SKM-1 treated with dmso at 0.1 percent for 144 hours (cell line): Measurements from ENCODE around the gene MAPK8.

ENCODE experiments used
- DNase-seq: peaks from one replicate; lab custom pipeline; 2025; ENCODE audit not compliant: unreplicated experiment; lab: John Stamatoyannopoulos, UW

MAPK8 gene

DNA sequence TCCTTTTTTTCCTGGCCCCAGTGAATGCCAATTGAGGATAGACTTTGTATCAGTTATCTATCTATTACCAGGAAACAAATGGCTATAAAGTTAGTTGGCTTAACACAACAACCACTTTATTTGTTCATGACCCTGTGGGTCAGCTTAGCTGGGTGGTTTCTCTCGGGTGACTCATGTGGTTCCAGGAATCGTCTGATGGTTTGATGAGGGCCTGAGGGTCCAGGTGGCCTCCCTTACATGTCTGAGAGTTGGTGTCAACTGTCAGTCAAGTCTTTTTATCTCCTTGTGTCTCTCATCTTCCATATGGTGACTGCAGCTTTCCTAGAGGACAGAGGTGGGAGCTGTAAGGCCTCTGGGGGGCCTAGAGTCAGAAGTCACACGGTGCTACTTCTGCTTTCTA, 15.3 kb upstream of the MAPK8 start:
- DNase-seq: no peak

DNA sequence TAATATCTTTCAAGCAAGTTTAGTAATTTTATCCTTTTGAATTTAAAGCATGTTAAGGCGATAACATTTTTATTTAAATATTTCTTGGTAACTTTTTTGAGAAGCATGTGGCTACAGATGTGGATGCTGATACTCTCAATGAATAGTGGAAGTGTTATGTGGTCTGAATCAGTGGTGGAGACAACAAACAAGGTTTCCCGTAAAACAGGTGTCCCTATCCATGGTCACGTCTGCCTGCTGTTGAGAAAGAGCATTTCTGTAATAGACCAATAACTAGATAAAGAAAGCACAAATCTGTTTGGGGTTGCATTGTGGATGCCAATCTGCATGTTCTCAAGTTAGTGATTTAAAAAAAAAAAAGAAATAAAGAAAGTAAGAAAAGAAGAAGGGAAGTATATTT, 13.9 kb upstream of the MAPK8 start:
- no peak for DNase-seq

DNA sequence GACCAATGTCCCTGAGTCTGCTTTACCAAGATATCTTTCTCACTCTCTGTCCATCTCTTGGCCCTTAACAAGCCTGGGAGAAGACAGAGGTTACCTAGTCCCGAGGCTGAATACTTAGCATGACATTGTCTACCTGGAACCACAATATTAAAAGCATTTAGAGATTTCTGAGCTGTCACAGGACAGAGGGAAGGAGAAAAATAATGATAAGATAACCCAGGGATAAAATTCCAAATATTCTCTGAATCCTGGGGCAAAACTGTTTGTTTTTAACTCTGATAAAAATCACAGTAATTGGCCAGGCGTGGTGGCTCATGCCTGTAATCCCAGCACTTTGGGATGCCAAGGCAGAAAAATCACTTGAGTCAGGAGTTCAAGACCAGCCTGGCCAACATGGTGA, 12.0 kb upstream of the MAPK8 start:
- DNase-seq: no peak

DNA sequence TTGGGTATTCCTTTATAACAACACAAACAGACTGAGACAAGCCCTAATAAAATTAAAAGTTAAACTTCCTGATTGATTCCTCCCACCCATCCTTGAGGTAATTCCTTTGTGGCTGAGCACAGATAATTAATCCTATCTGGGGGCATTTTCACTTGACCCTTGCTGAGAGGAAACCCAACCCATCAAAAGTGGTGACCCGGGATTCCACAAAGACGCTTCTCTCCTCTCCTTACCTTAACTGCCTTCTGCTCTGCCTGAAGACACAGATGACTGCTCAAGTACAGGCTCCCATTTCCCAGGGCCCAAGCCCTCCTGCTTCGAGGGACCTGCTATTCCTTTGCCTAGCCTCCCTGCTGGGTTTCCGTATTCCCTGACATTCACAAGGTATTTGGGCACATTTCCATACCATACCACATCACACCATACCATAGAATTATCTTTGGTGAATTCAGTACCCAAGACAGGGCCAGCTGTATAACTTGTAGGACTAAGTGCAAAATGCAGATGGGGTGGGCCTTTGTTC, 9.8 kb upstream of the MAPK8 start:
- DNase-seq: no peak

GRCh38 chr10:48299066-48299465, 7.4 kb upstream of the MAPK8 start:
- no peak for DNase-seq

- no peak for DNase-seq
Observed at GRCh38 chr10:48299692-48300091, 6.8 kb upstream of the MAPK8 start.

GRCh38 chr10:48300556-48300955, 5.9 kb upstream of the MAPK8 start:
- no peak for DNase-seq

DNA sequence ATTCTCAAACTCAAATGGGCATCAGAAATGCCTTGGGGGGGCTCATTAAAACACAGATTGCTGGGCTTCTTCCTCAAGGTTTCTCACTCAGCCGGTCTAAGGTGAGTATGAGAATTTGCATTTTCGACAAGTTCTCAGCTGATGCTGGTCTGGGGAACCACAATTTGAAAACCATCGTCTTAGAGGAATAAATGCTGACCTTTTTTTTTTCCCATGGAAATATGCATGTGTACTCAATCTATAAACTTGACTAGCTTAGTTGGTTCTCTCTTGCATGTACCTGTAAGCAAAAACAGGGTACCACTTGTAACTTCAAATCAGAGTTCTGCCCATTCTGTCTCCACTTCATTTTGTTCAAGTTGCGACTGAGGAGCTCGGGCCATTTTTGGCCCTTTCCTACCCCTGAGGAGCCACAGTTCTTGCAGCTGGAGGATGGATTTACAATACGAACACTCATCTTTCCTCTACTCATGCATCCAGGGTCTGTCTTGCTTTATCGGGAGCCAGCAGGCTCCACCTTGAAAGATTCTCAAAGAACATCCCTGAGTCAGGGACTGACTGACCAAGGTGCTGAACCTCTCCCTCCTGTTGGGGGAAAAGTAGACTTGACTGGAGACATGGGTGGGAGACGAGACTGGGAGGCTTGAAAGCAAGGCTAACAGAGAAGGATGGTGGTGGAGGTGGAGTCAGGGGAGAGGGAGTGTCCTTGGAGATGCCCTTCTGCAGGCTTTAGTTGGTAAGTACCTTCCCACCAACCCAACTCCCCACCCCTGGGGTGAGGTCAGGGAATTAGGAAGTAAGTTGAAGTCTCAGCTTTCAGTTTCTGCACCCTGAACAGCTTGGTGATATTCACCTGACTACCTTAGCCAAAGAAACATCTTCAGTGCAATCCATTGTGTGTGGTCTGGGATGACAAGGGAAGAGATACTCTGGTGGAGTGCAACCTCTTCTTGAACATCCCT, 3.7 kb upstream of the MAPK8 start:
- no peak for DNase-seq

DNA sequence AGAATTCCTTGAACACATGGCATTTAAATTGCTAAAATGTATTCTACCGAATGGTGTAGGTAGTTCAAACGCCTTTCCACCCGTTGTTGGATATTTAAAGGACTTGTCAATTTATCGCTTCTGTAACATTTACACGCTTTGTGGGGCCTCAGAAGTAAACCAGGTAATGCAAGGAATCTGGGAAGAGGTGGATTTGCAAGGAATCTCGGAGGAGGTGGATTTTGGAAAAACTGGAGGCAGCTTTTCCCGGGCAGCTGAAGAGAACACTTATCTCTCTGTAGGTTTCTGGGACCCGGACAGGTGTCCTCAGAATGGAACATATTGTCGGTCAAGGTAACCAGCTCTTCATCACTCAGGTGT, 592 bp upstream of the MAPK8 start:
- no peak for DNase-seq

DNA sequence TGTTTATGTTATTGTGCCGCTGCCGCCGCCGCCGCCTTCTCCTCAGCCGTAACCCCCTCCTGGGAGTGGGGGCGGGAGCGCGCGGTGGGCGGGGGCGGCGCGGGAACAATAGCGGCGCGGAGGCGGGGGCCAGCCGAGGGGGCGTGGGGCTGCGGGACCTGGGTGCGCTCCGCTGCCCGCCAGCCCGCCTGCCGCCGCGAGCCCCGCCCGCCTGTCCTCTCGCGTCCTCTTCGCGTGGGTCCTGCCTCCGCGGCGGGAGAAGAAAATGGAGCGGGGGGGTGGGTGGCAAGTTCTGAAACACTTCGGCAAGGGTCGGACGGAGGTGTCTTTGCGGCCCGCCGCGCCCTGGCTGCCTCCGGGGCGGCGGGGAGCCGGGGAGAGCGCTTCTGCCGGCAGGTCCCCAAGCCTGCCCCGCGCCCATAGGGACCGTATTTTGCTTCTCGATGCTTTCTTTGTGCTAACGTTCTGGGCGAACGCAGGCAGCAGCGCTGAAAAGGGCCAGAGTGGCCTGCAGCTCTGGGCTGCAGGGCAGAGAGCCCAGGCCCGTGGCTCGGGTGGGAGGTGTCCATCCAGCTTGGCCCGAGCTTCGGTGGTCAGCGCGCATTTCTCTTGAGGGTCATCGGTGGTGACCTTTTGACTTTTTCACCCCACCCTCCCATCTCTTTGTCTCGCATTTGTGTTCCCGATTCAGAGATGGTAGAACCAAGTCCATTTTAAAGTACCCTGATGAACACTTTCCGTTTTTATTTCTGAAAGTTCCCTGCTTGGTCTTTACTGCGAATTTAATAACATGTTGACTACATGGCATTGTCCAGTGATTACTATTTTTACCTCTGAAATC, 613 bp downstream of the MAPK8 start:
- DNase-seq: peak; percentile 65

GRCh38 chr10:48307711-48308018, 1.2 kb downstream of the MAPK8 start:
- no peak for DNase-seq

DNA sequence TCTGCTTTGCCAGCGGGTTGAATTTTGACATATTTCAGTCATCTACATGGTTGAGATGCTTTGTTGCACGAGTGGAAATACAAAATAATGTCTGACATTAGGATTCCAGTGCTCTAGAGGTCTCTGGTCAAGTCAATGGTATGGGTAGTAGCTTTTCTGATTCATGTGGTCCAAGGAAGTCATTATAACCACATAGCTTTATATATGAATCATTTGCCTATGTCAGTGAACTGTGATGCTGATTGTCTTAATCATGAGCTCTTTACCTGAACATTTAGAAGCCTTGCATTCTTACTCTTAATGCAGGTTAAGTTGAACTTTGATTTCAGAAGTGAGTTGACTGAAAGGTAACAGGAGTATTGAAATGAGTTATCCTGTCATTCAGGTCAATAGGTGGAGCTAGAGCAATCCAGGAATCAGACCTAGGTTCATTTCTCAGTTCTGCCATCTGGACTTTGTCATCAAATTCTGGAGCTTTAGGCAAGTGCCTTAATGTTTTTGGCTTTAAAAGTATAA, 3.3 kb downstream of the MAPK8 start:
- DNase-seq: no peak

DNA sequence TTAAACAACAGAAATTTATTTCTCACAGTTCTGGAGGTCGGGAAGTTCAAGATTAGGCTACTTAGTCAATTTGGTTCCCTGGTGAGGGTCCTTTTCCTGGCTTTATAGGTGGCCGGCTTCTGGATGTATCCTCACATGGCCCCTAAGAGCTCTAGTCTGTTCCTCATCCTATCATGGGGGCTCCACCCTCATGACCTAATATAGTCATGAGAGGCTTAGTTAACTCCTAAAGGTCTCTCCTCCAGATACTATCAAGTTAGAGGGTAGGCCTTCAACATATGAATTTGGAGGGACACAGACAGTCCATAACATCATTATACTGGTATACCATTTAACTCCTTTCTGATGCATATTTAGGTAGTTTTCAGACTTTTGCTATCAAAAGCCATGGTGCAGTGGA, 7.6 kb downstream of the MAPK8 start:
- no peak for DNase-seq

DNA sequence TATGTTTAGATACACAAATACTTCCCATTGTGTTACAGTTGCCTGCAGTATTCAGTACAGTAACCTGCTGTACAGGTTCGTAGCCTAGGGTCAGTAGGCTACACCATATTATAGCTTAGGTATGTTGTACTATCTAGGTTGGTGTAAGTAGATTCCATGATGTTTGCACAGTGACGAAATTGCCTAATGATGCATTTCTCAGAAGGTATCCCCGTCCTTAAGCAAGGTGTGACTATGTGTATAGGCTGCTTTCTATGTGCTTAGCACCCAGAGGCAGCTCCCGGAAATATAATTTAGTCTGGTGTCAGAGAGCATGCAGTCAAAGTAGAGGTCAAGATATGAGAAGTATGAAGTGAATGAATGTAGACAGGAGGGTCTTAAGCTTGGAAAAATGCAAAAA, 9.8 kb downstream of the MAPK8 start:
- DNase-seq: no peak

GRCh38 chr10:48317321-48317990, 11.0 kb downstream of the MAPK8 start:
- DNase-seq: no peak

GRCh38 chr10:48322017-48322416, 15.5 kb downstream of the MAPK8 start:
- DNase-seq: no peak

- DNase-seq: no peak
Observed at GRCh38 chr10:48324580-48324979, 18.1 kb downstream of the MAPK8 start.

DNA sequence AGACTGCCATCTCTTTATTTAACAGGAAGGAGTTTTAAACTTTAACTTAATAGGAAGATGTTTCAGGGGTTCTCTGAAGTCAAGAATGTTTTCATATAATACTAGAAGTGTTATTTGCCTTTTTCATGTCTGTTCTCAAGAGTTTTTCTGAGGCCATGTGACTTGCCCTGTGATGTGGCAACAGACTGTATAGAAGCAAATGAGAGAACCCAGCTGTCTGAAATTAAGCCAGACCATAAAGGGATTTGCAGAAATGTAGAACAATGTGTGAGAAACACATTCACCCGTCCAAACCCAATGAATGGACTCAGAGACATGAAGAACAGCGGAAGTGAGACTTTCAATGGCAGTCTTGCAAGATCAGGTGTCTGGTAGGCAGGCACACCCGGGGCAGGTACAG, 23.8 kb downstream of the MAPK8 start:
- no peak for DNase-seq

GRCh38 chr10:48331436-48331835, 25.0 kb downstream of the MAPK8 start:
- no peak for DNase-seq

- no peak for DNase-seq
Observed at GRCh38 chr10:48332166-48332870, 25.8 kb downstream of the MAPK8 start.

DNA sequence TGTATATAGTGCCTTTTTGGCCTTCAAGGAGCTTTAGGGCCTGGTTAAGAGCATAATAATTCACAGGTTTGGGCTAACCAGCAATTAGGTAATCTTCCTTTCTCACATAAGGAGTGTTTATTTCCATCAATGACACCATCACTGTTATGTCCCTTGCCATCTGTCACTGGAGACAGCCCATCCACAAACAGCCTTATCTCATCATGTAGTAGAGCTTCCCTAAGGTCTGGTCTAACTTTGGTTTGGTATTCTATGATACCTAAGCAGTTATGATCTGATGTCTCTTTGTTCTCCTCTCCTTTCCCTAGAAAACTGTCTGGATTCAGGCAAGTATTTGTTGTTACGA, 26.4 kb downstream of the MAPK8 start:
- no peak for DNase-seq
